ENCODE measurements around the gene TRIM7.
"Not testable (repeated sequence)": the region's sequence is repeated elsewhere in the genome, so short reads cannot be mapped to it uniquely, and the experiment has no call there.

TRIM7 gene

DNA sequence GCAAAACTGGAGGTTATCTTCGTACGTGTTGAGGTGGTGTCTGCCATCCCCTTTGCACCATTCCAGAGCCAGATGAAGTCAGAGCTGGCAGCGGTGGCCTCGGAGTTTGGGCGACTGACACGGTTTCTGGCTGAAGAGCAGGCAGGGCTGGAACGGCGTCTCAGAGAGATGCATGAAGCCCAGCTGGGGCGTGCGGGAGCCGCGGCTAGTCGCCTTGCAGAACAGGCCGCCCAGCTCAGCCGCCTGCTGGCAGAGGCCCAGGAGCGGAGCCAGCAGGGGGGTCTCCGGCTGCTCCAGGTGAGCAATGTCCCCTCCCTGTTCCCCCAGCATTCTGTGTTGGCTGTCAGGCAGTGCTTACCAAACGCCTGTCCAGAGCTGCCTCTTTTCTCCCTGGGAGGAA is 27.6 kb upstream of the TRIM7 start:
- DNase-seq: no peak

GRCh38 chr5:181231432-181231831 is 26.4 kb upstream of the TRIM7 start:
- DNase-seq: no peak

- no peak for DNase-seq
These were observed 25.6 kb upstream of the TRIM7 start for GRCh38 chr5:181230551-181230950.

- no peak for DNase-seq
These were observed 25.0 kb upstream of the TRIM7 start for GRCh38 chr5:181229996-181230395.

DNA sequence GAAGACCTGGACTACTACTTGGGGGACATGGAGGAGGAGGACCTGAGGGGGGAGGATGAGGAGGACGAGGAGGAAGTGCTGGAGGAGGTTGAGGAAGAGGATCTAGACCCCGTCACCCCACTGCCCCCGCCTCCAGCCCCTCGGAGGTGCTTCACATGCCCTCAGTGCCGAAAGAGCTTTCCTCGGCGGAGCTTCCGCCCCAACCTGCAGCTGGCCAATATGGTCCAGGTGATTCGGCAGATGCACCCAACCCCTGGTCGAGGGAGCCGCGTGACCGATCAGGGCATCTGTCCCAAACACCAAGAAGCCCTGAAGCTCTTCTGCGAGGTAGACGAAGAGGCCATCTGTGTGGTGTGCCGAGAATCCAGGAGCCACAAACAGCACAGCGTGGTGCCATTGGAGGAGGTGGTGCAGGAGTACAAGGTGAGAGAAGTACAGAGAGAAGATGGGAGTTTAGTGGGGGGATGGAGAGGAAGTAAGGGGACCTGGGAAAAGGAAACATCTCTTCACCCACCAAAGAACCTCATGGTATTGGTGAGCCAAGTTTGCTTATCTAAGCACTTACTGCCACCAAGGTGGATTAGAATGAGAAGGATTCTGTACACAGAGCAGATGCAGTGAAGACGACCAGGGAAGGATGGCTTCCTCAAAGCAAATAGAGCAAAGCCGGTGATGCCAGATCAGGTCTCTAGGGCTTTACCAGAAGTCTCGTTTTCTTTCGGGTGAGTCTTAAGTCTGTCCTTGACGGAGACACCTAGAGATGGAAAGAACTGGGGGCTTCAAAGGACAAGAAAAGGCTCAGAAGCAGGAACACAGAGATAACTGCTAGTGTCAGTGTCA is 19.6 kb upstream of the TRIM7 start:
- DNase-seq: no peak

- no peak for DNase-seq
These were observed 18.9 kb upstream of the TRIM7 start for GRCh38 chr5:181223729-181224389.

- DNase-seq: no peak
These were observed 18.2 kb upstream of the TRIM7 start, which contains the start of gene TRIM41 for GRCh38 chr5:181223058-181223728. TSS of gene TRIM41 (plus strand) at chr5:181223281. CDS start at chr5:181224000, 719 bp downstream.

- DNase-seq: no peak
These were observed 17.6 kb upstream of the TRIM7 start for GRCh38 chr5:181222630-181223057.

DNA sequence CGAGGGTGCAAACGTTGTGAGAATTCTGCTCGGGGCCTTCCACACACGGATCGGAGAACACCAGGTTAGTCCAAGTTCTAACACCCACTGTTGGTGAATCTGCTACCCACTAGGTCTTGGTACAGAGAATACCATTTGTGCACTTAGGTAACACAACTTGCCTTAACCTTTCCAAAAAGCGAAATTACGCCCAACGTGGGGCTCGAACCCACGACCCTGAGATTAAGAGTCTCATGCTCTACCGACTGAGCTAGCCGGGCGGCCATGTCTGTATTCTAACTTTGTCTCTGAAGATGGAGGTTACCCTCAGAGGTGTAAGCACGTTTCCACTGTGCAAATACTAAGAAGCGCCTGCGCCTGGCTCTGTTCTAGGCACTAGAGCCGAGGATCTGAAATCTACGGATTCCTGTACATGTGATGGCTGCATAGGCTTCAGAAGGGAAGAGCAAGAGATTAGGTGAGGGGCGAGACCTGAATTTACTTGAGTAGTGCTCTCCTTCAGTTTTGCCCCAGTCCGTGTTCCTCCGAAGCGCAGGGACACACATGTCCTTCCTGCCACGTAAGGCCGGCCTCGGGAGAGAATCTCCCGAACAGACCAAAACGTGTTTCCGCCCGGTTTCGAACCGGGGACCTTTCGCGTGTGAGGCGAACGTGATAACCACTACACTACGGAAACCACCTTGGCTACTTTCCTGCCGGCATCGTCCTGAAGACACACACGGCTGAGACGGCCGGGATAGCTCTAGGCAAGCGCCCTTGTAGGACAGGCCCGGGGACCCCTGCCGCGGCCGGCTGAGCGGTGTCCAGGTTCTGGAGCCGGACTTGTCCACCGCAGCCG is 17.0 kb upstream of the TRIM7 start:
- no peak for DNase-seq

DNA sequence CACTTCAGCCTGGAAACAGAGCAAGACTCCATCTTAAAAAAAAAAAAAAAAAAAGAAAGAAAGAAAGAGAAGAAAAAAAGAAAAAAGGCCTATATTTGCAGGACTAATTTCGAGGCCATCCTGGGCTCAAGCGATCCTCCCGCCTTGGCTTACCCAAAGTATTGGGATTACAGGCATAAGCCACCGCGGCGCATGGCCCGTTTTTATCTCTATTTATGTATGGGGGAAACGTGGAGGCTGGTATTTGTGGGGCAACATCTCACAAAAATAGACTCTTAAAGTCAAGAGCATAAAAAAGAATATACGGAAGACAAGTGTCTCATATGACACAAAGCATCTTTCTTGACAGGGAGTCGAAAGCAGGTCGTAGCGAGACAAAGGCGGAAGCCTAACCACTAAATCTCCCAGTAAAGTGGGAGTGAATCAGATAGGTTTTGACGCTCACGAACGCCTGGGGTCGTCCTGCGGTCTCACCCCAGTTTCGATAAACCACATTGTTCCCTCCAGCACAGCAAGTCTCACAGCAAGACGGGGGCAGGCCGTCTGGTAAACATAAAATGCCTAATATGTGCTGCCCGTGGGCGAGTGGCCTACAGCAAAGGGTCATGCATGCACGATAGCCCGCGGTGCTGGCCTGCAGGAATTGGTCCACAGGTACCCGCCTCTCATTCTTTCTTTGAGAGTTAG is 16.3 kb upstream of the TRIM7 start:
- no peak for DNase-seq

DNA sequence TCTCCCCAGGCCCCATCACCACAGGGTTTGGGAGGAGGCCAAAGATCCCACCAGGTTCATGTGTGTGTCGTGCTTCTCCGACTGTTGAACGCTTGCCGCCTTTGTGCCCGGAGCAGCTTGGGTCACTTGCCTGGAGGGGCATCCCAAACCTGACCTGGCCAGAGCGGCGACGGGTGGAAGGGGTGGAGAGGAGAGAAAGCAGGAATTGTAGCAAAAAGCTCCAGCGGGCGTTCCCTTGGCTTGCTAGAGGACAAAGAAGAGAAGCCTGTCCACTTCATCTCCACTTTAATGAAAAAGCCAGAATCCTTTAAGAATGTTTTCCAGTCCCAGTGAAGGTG is 15.2 kb upstream of the TRIM7 start:
- no peak for DNase-seq

DNA sequence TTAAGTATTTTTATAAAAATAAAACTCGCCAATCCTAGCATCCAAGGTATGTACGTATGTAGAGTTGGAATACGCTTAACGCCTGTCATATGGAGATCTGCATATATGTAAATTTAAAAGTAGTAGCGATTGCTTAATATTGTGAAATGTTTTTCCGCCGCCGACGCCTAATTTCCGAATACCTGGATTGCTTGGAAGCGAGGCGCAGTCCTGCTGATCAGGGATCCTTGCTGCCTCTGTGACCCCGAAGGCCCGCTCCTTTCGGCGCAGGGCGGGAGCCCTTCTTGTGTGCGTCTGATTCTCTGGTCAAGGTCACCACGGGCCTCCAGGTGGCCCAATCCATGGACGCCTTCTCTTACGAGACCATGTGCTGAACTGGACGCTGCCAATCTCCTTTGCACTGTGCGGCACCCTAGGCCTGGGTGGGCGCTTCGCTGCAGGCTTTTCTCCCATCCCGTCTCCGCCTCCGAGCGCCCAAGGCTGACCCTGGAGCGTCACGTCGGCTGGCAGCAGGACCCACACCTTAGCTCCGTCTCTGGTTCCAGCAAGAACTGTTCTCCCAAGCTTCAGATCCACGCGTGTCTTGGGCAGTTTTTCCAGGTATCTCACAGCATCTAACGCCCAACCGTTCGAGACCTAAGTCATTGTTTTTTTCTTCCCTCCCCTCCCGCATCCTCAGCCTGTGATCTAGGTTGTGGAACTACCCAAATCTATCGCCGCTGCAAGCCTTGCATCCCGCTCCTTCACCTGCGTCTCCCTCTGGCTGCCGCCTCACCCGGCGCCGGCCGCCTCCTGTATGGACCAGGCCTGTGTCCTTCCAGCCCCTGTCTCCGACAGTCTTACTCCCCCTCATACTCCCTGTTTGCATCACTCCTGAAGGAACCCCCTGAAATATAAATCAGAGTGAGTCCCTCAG is 14.5 kb upstream of the TRIM7 start:
- DNase-seq: no peak

DNA sequence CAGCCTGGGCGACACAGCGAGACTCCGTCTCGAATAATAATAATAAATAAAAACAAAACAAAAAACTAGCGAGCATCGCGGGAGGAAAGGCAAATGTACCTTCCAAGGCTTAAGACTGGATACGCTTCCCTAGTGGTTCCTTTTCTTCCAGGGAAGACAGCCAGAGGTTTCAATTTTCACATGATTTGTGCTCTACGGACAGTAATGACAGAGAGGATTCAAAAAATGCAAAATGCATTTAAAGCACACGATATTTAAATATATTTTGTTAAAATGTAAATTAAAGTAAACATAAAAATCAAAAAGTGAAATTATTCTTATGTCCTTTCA is 13.8 kb upstream of the TRIM7 start:
- no peak for DNase-seq

GRCh38 chr5:181217803-181218062 is 12.7 kb upstream of the TRIM7 start:
- DNase-seq: no peak

- no peak for DNase-seq
These were observed 12.3 kb upstream of the TRIM7 start for GRCh38 chr5:181217111-181217802.

GRCh38 chr5:181215997-181216989 is 11.3 kb upstream of the TRIM7 start:
- DNase-seq: no peak

DNA sequence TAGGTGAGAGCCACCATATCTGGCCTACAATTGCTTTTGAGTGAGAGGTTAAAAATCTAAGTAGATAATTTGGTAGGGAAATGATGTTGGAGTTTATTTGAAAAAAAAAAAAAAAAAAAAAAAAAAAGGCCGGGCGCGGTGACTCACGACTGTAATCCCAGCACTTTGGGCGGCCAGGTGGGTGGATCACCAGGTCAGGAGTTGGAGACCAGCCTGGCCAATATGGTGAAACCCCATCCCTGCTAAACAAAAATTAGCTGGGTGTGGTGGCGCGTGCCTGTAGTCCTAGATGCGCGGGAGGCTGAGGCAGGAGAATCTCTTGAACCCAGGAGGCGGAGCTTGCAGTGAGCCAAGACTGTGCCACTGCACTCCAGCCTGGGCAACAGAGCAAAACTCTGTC is 9.3 kb upstream of the TRIM7 start:
- DNase-seq: not testable (repeated sequence)

- no peak for DNase-seq
These were observed 7.9 kb upstream of the TRIM7 start for GRCh38 chr5:181212934-181213333.

GRCh38 chr5:181212080-181212479 is 7.1 kb upstream of the TRIM7 start:
- no peak for DNase-seq

GRCh38 chr5:181211208-181211607 is 6.2 kb upstream of the TRIM7 start:
- DNase-seq: no peak

Data from NCI-H1436 treated with DMSO at 0.1 percent for 48 hours (cell line).